AG08395 (cell line): ENCODE data around the gene PCNX1.
A peak's percentile ranks its signal among the peaks of the same experiment; 100 is the strongest.
"Not testable (repeated sequence)": the region's sequence is repeated elsewhere in the genome, so short reads cannot be mapped to it uniquely, and the experiment has no call there.

Experiments used
- DNase-seq: peaks from one replicate; pipeline ENCODE4 v3.0.0; 2012; ENCODE audit warnings: mixed read lengths, low spot score

PCNX1 gene

GRCh38 chr14:70907176-70907995, at the start of gene PCNX1:
PCNX1 (plus strand) TSS chr14:70907459; CDS start chr14:70907851, 392 bp downstream.
- peak; percentile 90 for DNase-seq

GRCh38 chr14:70857496-70857890, 49.8 kb upstream of the PCNX1 start:
- DNase-seq, result no peak

GRCh38 chr14:70858641-70859040, 48.6 kb upstream of the PCNX1 start:
- DNase-seq, result no peak

- not testable (repeated sequence) for DNase-seq
Measured at GRCh38 chr14:70866992-70867391, 40.3 kb upstream of the PCNX1 start.

- no peak for DNase-seq
Measured at GRCh38 chr14:70871001-70871400, 36.3 kb upstream of the PCNX1 start.

GRCh38 chr14:70871863-70872677, 35.2 kb upstream of the PCNX1 start:
- no peak for DNase-seq

GRCh38 chr14:70872678-70873020, 34.6 kb upstream of the PCNX1 start:
- no peak for DNase-seq

GRCh38 chr14:70873627-70874026, 33.6 kb upstream of the PCNX1 start:
- no peak for DNase-seq

GRCh38 chr14:70875811-70876460, 31.3 kb upstream of the PCNX1 start:
- DNase-seq, result not testable (repeated sequence)

GRCh38 chr14:70879448-70879847, 27.8 kb upstream of the PCNX1 start:
- no peak for DNase-seq

- DNase-seq, result not testable (repeated sequence)
Measured at GRCh38 chr14:70880888-70881287, 26.4 kb upstream of the PCNX1 start.

- DNase-seq, result no peak
Measured at GRCh38 chr14:70881549-70882177, 25.6 kb upstream of the PCNX1 start.

GRCh38 chr14:70882776-70883492, 24.3 kb upstream of the PCNX1 start:
- DNase-seq, result peak; percentile 67

GRCh38 chr14:70884595-70885342, 22.5 kb upstream of the PCNX1 start:
- no peak for DNase-seq

GRCh38 chr14:70885343-70886022, 21.8 kb upstream of the PCNX1 start:
- no peak for DNase-seq

- no peak for DNase-seq
Measured at GRCh38 chr14:70886421-70887206, 20.6 kb upstream of the PCNX1 start.

GRCh38 chr14:70887207-70887681, 20.0 kb upstream of the PCNX1 start:
- DNase-seq, result peak; percentile 44

- DNase-seq, result no peak
Measured at GRCh38 chr14:70887737-70888499, 19.3 kb upstream of the PCNX1 start.
